Middle frontal gyrus (tissue), 1 donor: ENCODE results near the gene ANTXR2.
"Not testable (repeated sequence)": the region's sequence is repeated elsewhere in the genome, so short reads cannot be mapped to it uniquely, and the experiment has no call there.

Experiments used
- DNase-seq: peaks from one replicate; pipeline ENCODE4 v3.0.0-alpha.2; 2015; ENCODE audit warnings: low spot score; ENCODE audit errors: extremely low spot score

ANTXR2 gene

DNA sequence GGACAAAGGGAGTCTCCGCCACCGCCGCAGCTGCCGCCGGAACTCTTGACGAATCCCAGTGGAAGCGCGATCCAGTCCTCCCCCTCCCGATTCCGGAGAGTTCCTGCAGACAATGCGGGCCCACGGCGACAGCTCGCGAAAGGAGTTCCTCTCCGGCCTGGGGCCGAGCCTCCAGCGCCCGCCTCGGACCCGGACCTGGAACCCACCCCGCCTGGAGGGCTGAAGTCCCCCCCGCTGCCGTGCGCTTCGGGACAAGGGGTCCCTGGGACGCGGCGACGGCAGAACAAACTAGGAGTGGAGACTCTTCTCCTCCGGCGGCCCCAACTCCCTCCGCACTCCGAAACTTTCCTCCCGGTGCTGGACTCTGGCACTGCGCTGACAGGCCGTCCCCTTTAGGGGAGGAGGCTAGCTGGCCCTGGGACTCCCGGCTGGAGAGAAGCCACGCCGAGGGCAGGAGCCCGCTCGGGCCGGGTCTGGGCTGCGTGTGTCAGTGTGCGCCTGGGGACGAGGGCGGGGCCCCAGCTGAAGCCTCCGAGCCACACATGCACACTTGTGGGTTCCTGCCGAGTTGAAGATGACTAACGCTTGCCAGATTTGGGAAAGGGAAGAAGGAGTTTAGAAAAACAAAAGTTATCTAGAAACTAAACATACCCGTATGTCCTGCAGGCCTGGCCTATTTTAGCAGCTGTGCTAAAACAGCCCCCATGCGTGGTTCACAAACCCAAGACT, at the start of gene ANTXR2:
TSS of gene ANTXR2 (minus strand) at position 486 of the 729 bp plus-strand sequence. CDS start 669 bp downstream, outside the sequence.
- no peak for DNase-seq

DNA sequence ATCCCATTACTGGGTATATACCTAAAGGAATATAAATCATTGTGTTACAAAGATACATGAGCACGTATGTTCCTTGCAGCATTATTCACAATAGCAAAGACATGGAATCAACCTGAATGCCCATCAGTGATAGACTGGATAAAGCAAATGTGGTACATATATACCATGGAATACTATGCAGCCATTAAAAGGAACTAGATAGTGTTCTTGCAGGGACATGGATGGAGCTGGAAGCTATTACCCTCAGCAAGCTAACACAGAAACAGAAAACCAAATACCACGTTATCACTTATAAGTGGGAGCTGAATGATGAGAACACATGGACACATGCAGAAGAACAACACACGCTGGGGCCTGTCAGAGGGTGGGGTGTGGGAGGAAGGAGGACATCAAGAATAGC, 48.8 kb upstream of the ANTXR2 start:
- not testable (repeated sequence) for DNase-seq

DNA sequence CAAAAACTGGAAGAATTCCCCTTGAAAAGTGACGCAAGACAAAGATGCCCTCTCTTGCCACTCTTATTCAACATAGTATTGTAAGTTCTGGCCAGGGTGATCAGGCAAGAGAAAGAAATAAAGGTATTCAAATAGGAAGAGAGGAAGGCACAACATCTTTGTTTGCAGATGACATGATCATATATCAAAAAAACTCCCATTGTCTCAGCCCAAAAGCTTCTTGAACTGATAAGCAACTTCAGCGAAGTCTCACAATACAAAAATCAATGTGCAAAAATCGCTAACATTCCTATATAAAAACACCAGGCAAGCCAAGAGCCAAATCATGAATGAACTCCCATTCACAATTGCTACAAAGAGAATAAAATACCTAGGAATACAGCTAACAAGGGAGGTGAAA, 46.6 kb upstream of the ANTXR2 start:
- not testable (repeated sequence) for DNase-seq

- DNase-seq = no peak
Observed at GRCh38 chr4:80116516-80116915, 43.5 kb upstream of the ANTXR2 start.

DNA sequence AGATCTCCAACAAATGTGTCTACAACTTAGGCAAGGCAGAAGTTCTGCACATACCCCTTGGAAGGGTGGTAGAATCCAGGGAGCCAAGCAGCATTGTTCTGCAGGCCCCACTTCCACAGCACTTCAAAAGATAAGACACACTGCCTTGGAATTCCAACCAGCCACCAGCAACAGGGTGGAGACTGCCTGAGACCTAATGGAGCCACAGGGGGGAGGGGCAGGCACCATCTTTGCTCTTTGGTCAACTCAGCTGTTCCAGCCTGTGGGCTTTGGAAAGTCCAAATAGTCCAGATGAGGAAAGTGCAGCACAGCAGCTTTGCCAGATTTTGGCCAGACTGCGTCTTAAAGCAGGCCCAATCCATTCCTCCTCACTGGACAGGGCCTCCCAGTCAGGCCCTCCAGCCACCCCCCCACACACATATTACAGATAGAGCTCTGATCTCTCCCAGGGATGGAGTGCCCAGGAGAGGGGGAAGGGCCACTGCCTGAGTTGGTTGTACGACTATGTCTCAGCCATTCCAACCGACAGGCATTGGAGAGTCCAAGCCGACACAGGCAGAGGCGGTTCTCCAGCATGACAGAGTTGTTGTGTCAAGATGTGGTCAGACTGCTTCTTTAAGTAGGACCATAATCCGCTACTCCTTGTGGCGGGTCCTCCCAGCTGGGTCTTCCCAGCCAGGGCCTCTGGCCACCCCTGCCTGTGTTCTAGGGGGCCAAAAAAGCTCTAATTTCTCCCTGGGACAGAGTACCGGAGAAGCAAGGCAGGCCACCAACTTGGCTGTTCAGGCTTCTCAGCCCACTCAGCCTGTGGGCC, 42.5 kb upstream of the ANTXR2 start:
- DNase-seq = no peak

DNA sequence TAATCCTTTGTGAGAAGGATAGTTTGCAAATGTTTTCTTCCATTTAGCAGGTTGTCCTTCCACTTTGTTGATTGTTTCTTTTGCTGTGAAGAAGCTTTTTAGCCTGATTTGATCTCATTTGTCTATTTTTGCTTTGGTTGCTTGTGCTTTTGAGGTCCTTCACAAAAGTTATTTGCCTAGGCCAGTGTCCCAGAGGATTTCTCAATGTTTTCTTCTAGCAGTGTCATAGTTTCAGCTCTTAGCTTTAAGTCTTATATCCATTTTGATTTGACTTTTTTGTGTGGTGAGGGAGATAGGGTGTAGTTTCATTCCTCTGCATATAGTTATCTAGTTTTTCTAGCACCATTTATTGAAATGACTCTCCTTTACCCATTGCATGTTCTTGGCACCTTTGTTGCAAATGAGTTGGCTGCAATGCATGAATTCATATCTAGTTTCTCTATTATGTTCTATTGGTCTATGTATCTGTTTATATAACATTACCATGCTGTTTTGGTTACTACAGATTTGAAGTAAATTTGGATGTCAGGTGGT, 41.8 kb upstream of the ANTXR2 start:
- DNase-seq = no peak

- no peak for DNase-seq
Observed at GRCh38 chr4:80113615-80114014, 40.6 kb upstream of the ANTXR2 start.

DNA sequence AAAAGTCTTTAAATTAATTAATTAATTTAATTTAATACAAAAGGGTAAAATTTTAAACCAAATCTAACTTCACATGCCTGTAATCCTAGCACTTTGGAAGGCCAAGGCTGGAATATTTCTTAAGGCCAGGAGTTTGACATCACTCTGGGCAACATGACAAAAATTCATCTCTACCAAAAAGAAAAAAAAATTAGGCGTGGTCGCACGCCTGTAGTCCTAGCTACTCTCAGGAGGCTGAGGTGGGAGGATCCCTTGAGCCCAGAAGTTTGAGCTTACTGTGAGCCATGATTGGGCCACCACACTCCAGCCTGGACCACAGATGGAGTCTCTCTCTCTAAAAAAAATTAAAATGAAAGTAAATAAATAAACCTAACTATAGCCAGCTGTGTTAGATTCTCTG, 39.2 kb upstream of the ANTXR2 start:
- DNase-seq = no peak

GRCh38 chr4:80111276-80111675, 38.2 kb upstream of the ANTXR2 start:
- DNase-seq = no peak

- no peak for DNase-seq
Observed at GRCh38 chr4:80107374-80107773, 34.3 kb upstream of the ANTXR2 start.

DNA sequence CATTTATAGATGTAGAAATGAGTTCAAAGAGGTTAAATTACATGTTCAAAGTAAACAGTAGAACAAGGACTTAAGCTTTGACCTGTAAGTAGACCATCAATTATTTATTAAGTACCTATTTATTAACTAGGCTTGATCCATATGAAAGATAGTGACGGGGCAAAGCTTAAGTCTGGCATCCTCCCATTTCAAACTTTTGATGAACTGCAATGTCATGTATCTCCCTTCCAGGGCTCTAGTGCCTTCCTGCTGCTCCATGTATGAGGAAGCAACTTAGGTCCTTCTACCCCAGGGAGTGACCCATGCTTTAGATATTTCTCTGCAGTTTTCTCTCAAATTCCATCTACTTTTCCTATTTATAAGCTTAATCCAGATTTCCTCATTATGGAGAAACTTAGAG, 31.9 kb upstream of the ANTXR2 start:
- no peak for DNase-seq

DNA sequence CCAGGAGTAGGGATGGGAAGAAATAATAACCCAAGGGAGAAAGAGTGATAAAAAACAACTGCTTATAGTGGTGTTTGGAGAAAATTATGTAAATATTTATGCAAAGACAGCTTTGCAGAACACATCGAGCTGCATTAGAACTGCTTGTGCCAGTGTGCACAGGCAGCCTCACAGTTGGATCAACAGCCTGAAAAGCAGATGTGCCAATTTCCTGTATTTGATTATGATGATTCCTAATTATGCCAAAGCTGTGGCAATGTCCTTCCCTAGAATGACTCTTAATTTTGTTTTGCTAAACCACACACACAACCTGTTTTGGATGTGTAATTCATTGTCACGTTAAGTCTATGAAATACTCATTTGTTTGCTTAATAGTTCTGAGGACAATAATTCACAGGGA, 30.6 kb upstream of the ANTXR2 start:
- no peak for DNase-seq

- no peak for DNase-seq
Observed at GRCh38 chr4:80101792-80102116, 28.7 kb upstream of the ANTXR2 start.

- DNase-seq = no peak
Observed at GRCh38 chr4:80101071-80101791, 28.2 kb upstream of the ANTXR2 start.

DNA sequence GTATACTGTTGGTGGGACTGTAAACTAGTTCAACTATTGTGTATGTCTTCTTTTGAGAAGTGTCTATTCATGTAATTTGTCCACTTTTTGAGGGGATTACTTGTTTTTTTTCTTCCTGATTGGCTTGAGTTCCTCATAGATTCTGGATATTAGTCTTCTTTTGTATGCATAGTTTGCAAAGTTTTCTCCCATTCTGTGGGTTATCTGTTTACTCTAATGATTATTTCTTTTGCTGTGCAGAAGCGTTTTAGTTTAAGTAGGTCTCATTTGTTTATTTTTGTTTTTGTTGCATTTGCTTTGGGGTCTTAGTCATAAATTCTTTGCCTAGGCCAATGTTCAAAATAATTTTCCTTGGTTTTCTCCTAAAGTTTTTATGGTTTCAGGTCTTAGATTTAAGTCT, 26.6 kb upstream of the ANTXR2 start:
- no peak for DNase-seq

- no peak for DNase-seq
Observed at GRCh38 chr4:80098635-80099034, 25.6 kb upstream of the ANTXR2 start.

DNA sequence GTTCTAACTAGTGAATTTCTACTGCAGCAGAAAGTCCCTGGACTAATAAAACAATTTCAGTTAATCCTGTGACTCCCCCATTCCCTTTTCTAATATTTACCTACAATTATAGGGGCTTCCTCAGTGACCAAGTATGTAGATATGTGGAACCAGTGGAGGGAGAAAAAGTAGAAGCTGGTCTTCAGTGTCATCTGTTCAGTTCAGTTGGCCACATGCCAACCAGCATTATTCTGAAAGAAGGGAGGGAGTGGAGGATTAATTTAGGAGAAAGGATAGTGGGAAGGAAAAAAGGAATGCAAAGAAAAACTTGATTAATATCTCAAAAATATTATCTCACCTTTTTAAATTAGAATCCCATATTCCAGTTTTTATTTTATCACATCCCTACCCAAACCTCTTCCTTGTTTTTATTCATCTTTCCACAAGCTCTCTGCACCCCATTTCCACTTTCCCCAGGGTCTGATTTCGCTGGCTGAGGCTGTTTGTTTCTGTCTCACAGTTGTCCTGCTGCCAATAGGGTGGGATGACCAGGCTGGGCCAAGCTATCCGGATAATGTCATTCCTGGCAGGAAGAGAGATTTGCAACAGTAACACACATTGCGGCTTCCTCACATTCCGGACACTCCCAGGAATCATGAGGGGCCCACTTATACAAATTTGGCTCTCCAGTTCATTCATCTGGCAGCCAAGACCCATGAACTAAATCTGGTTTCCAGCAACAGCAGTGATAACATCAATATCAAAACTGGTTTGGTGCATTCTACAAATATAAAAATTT, 24.6 kb upstream of the ANTXR2 start:
- no peak for DNase-seq

DNA sequence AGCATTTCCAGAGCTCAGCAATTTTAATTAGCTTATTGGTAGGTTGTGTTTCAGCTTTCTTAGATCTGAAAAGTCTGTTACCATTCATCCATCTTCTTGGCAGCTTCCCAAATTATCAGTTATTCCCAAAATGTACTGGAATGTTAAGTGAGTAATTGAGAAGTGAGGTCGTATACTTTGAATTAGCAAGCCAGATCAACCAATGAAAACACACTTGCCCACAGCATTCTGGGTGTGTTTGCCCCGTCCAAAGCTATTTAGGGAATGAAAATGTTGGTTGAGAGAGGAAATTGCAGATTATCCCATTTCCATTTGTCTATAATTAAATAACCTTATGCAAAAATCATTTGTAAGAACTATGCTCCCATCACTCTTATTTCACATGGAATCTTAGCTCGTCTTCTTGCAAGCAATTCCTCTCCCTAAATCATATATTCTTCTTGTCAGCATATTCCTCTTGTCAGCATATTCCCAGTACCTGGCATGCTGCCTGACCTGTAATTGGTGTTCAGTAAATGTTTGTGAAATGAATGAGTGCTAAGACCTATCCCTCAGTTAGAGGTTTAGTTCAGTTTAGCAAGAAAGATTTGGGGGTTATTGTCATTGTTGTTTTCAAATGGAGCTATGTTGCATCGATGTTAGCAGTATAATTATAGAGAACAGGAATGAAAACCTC, 23.3 kb upstream of the ANTXR2 start:
- no peak for DNase-seq

- DNase-seq = no peak
Observed at GRCh38 chr4:80094191-80094590, 21.2 kb upstream of the ANTXR2 start.

DNA sequence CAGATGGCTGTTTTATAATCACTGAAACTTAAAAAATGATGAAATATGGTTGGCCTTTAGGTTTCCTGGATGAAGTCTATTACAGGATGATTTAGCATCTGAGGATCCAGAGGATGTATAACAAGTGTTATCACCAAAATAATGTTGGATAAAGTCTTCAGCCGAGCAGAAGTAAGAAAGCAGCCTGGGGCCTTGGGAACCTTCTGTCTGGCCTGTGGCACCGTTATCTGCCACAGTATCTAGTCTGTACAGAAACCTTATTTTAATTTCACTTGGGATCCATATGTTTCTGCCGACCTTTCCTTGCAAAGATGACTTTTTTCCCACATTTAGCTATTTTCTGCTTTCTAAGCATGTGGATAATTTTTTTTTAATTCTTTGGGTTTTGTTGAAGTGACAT, 20.5 kb upstream of the ANTXR2 start:
- no peak for DNase-seq

GRCh38 chr4:80092847-80093246, 19.8 kb upstream of the ANTXR2 start:
- DNase-seq = no peak
